Panc1 (cell line): ENCODE data around the gene ALOX15B.

Experiments
- POLR2AphosphoS5 ChIP-seq: IDR thresholded peaks from 2 replicates; pipeline ENCODE4 v1.6.1; 2012; ENCODE audit warnings: mild to moderate bottlenecking, low read depth, low read length, moderate library complexity
- SIN3A ChIP-seq: IDR thresholded peaks from 2 replicates; pipeline ENCODE4 v1.6.1; 2012; ENCODE audit warnings: low read depth, mild to moderate bottlenecking, low read length, moderate library complexity, borderline replicate concordance; ENCODE audit not compliant: insufficient read depth
- TCF7L2 ChIP-seq: IDR thresholded peaks from 2 replicates; pipeline ENCODE4 v1.6.1; 2011; ENCODE audit warnings: mild to moderate bottlenecking, low read depth, low read length, inconsistent platforms
- TF ChIP-seq, protein P1 (sequence below): fragments of 450-650 bp; IDR thresholded peaks from 2 replicates; pipeline ENCODE4 v1.5.1; 2017; ENCODE audit warnings: mild to moderate bottlenecking
- TF ChIP-seq, protein P2 (sequence below), 2 experiments: IDR thresholded peaks; 2 replicates each; pipeline ENCODE4 v1.6.1; 2011 to 2012; ENCODE audit warnings: low read depth in 2 of 2, control low read depth in 1 of 2, low read length in 1 of 2, mild to moderate bottlenecking in 1 of 2, moderate library complexity in 1 of 2; ENCODE audit not compliant: insufficient read depth in 1 of 2

DNA sequence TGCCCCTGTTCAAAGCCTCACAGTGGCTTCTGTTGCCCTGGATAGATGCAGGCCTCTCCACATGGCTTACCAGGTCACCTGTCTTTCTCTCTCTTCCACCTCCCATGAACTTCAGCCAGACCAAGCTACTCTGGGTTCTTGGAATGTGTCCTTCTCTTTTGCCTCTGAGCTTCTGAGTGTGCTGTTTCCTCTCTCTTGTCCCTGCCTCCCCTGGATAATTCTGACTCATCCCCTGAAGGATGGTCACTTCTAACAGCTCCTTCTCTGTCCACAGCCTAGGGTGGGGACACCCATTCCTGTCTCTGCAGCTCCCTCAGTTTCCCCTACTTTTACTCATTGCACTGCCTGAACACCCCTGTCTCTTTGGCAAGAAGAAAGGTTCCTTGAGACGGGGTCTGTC lies 33.5 kb upstream of the ALOX15B start:
- TF ChIP-seq, protein P1, sequence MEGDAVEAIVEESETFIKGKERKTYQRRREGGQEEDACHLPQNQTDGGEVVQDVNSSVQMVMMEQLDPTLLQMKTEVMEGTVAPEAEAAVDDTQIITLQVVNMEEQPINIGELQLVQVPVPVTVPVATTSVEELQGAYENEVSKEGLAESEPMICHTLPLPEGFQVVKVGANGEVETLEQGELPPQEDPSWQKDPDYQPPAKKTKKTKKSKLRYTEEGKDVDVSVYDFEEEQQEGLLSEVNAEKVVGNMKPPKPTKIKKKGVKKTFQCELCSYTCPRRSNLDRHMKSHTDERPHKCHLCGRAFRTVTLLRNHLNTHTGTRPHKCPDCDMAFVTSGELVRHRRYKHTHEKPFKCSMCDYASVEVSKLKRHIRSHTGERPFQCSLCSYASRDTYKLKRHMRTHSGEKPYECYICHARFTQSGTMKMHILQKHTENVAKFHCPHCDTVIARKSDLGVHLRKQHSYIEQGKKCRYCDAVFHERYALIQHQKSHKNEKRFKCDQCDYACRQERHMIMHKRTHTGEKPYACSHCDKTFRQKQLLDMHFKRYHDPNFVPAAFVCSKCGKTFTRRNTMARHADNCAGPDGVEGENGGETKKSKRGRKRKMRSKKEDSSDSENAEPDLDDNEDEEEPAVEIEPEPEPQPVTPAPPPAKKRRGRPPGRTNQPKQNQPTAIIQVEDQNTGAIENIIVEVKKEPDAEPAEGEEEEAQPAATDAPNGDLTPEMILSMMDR, result no peak
- TF ChIP-seq SIN3A (no peak), POLR2AphosphoS5 (no peak), TCF7L2 (no peak)
- TF ChIP-seq, protein P2, sequence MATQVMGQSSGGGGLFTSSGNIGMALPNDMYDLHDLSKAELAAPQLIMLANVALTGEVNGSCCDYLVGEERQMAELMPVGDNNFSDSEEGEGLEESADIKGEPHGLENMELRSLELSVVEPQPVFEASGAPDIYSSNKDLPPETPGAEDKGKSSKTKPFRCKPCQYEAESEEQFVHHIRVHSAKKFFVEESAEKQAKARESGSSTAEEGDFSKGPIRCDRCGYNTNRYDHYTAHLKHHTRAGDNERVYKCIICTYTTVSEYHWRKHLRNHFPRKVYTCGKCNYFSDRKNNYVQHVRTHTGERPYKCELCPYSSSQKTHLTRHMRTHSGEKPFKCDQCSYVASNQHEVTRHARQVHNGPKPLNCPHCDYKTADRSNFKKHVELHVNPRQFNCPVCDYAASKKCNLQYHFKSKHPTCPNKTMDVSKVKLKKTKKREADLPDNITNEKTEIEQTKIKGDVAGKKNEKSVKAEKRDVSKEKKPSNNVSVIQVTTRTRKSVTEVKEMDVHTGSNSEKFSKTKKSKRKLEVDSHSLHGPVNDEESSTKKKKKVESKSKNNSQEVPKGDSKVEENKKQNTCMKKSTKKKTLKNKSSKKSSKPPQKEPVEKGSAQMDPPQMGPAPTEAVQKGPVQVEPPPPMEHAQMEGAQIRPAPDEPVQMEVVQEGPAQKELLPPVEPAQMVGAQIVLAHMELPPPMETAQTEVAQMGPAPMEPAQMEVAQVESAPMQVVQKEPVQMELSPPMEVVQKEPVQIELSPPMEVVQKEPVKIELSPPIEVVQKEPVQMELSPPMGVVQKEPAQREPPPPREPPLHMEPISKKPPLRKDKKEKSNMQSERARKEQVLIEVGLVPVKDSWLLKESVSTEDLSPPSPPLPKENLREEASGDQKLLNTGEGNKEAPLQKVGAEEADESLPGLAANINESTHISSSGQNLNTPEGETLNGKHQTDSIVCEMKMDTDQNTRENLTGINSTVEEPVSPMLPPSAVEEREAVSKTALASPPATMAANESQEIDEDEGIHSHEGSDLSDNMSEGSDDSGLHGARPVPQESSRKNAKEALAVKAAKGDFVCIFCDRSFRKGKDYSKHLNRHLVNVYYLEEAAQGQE (IDR thresholded peaks at IDR 0.05; ENCODE audit: insufficient read depth in 1 of 2, low read depth in 2 of 2, low read length in 1 of 2), result no peak
